Ascending aorta (tissue), 2 donors: Measurements from ENCODE around the gene ARID5A. TPM values are rescaled to one million over a fixed set of nuclear protein-coding genes. Genes with fewer than 3 reads are reported as not detected.

Source experiments
- DNase-seq, 2 donors: peaks; one replicate each; pipeline ENCODE4 v3.0.0-alpha.2; 2019; ENCODE audit warnings: low spot score in 2 of 2
- H3K27ac ChIP-seq, 2 donors: fragments of 200-600 bp; sonication (generic); one replicate each; pipeline ENCODE4 v1.5.1; 2016 to 2017; ENCODE audit warnings: mild to moderate bottlenecking in 1 of 2
- H3K27me3 ChIP-seq: fragments of 200-600 bp; sonication (generic); one replicate; pipeline ENCODE4 v1.5.1; 2017
- H3K36me3 ChIP-seq, 2 donors: fragments of 200-600 bp; sonication (generic); one replicate each; pipeline ENCODE4 v1.5.1; 2016
- H3K4me1 ChIP-seq, 2 donors: fragments of 200-600 bp; sonication (generic); one replicate each; pipeline ENCODE4 v1.5.1; 2016 to 2017; ENCODE audit warnings: mild to moderate bottlenecking in 1 of 2
- H3K4me3 ChIP-seq, 2 donors: fragments of 200-600 bp; sonication (generic); one replicate each; pipeline ENCODE4 v1.5.1; 2016 to 2017; ENCODE audit warnings: mild to moderate bottlenecking in 1 of 2
- H3K9me3 ChIP-seq, 2 donors: fragments of 200-600 bp; sonication (generic); one replicate each; pipeline ENCODE4 v1.5.1; 2016
- CTCF ChIP-seq, 3 experiments: fragments of 200-600 bp in 2 of 3; fragments of 450-650 bp in 1 of 3; sonication (generic) in 2 of 3; IDR thresholded peaks; one replicate each; pipeline ENCODE4 v1.5.1; 2016 to 2019; ENCODE audit warnings: antibody characterized with exemption in 3 of 3, mild to moderate bottlenecking in 1 of 3, moderate library complexity in 1 of 3
- intact Hi-C: fragments of 100-400 bp; cut with DNase I; formaldehyde crosslinking; loops from one replicate; pipeline ENCODE4 v1.15.1; 2023
- total RNA-seq: library from RNA; depleted of rRNA; stranded (reverse); fragments of >200 nt; gene quantifications from one replicate; pipeline ENCODE4 v1.1.0, GENCODE V29; 2016

The ARID5A gene
- total RNA-seq, 1 donor from 2014 or later = 267 TPM

GRCh38 chr2:96547731-96548171 lies 11.2 kb downstream of the ARID5A start:
- Histone ChIP-seq H3K4me3 (no peak overlapping the region), H3K4me1 (peaks cover 16 to 31% of the 10 kb centered on the region in 2 donors), H3K36me3 (peaks cover 55 to 89% of the 10 kb centered on the region in 2 donors), H3K27ac (peak overlapping the region; percentile 44 to 60), H3K9me3 (no peaks in the 10 kb centered on the region), H3K27me3 (no peaks in the 10 kb centered on the region)
- DNase-seq = no peak
- intact Hi-C loops = no loop called here
- peak in 1 of 3 experiments; percentile 7 for TF ChIP-seq CTCF (IDR thresholded peaks at IDR 0.05)

DNA sequence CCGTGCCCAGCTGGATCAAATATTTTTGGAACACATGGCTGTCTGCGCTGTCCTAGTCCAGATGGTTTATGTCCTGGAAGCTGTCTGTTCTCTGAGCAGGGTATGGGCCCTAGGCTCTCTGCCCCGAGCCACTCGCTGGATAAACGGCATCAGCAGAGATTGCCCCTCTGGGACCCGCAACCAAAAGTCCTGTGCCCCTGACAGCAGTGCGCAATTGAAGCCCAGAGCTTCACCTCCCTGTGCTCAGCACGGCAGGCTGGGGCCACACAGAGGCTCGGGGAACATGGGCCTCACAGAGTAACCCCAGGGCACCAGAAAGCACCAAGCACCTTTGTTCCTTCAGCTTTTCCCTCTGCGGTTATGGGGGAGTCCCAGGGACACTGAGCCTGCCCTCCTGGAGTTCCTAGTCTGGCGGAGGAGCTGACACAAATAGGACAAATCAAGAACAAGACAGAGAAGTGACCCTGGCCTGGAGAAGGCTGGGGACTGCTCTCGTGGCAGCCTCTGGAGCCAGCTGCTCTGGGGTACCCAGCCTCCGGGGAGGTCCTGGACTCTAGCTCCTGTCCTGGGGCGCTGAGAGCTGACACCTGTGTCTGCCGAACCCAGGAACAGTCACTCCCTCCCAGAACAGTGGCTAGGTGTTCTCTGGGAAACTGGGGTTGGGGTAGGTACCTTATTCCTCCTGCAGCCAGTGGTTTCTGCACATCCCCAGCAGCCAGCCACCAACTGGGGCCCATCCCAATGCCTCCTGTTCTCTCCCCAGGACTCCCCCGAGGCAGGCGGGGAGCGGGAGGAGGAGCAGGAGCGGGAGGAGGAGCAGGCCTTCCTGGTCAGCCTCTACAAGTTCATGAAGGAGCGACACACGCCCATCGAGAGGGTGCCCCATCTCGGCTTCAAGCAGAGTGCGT lies 12.3 kb downstream of the ARID5A start:
- no peak for DNase-seq
- no peak for TF ChIP-seq CTCF (IDR thresholded peaks at IDR 0.05)
- intact Hi-C loops = no loop called here
- Histone ChIP-seq H3K9me3 (no peaks in the 10 kb centered on the region), H3K27ac (peak overlapping the region; percentile 50 to 59), H3K36me3 (peaks cover 55 to 78% of the 10 kb centered on the region in 2 donors), H3K4me3 (no peak overlapping the region), H3K4me1 (peaks cover 16 to 32% of the 10 kb centered on the region in 2 donors), H3K27me3 (no peaks in the 10 kb centered on the region)

GRCh38 chr2:96549466-96549785 lies 12.9 kb downstream of the ARID5A start:
- peak overlapping the region; percentile 50 to 59 for H3K27ac ChIP-seq
- no peak for TF ChIP-seq CTCF (IDR thresholded peaks at IDR 0.05)
- DNase-seq = peak in 1 of 2 donors; percentile 60
- no peaks in the 10 kb centered on the region for H3K27me3 ChIP-seq
- H3K4me1 ChIP-seq = peaks cover 16 to 33% of the 10 kb centered on the region in 2 donors
- H3K9me3 ChIP-seq = no peaks in the 10 kb centered on the region
- H3K36me3 ChIP-seq = peaks cover 55 to 72% of the 10 kb centered on the region in 2 donors
- H3K4me3 ChIP-seq = no peak overlapping the region
- intact Hi-C loops = no loop called here

DNA sequence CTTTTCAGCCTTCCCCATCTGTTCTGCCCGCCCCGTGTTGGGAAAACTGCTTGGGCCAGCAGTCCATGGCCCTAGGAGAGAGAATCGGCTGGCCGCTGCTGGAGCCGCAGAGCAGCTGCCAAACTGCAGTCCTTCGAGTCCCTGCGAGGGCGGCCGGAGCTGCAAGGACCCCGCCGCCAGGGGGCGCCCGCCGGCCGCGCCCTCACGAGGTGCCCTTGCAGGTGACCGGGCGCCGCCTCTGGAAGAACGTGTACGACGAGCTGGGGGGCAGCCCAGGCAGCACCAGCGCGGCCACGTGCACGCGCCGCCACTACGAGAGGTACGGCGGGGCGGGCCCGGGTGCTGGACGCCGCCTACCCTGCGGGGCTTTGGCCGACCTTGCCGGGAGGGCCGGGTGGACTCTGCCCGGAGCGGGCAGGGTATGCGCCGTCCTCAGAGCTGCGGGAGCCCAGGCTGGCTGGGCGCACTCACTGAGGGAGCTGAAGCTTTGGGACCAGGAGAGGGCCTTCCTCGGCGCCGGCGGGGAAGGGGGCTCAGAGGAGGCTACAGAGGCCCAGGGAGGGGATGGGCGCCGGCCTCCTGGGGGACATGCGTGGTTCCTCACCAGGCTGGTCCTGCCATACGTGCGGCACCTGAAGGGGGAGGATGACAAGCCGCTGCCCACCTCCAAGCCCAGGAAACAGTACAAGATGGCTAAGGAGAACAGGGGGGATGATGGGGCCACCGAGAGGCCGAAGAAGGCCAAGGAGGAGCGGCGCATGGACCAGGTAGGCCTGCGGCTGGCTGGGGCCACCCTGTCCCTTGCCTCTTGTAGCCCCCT lies 13.6 kb downstream of the ARID5A start:
- TF ChIP-seq CTCF (IDR thresholded peaks at IDR 0.05) = peak in 2 of 3 experiments; percentile 27 to 46
- H3K9me3 ChIP-seq = no peaks in the 10 kb centered on the region
- H3K27me3 ChIP-seq = no peaks in the 10 kb centered on the region
- peaks cover 54 to 71% of the 10 kb centered on the region in 2 donors for H3K36me3 ChIP-seq
- peak overlapping the region; percentile 50 to 59 for H3K27ac ChIP-seq
- H3K4me1 ChIP-seq = peaks cover 16 to 32% of the 10 kb centered on the region in 2 donors
- intact Hi-C loops = no loop called here
- H3K4me3 ChIP-seq = no peak overlapping the region
- peak in 1 of 2 donors; percentile 67 for DNase-seq

DNA sequence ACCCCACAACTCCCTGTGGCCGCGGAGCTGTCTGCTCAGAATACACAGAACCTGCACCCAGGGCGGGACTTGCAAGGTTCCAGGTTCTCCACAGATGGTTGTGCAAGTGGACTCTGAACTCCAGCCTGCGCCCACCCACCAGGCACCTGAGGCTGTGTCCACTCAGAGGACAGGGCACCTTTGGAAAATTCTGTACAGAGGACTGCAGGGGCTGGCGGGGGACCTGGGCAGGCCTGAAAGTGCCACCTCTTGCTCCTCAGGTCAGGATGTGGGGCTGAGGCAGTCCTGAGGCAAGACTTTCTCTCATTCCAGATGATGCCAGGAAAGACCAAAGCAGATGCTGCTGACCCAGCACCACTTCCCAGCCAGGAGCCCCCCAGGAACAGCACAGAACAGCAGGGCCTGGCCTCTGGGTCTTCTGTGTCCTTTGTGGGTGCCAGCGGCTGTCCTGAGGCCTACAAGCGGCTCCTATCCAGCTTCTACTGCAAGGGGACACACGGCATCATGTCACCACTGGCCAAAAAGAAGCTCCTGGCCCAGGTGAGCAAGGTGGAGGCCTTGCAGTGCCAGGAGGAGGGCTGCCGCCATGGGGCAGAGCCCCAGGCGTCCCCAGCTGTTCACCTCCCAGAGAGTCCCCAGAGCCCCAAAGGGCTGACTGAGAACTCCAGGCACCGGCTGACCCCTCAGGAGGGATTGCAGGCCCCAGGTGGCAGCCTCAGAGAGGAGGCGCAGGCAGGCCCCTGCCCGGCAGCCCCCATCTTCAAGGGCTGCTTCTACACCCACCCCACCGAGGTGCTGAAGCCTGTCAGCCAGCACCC lies 14.4 kb downstream of the ARID5A start:
- Histone ChIP-seq H3K27me3 (no peaks in the 10 kb centered on the region), H3K36me3 (peaks cover 48 to 65% of the 10 kb centered on the region in 2 donors), H3K4me3 (no peak overlapping the region), H3K9me3 (no peaks in the 10 kb centered on the region), H3K4me1 (peaks cover 14 to 30% of the 10 kb centered on the region in 2 donors), H3K27ac (no peak overlapping the region)
- no peak for TF ChIP-seq CTCF (IDR thresholded peaks at IDR 0.05)
- intact Hi-C loops = no loop called here
- peak in 1 of 2 donors; percentile 58 for DNase-seq
